ENCODE results near the gene DAB2IP.

DAB2IP gene

DNA sequence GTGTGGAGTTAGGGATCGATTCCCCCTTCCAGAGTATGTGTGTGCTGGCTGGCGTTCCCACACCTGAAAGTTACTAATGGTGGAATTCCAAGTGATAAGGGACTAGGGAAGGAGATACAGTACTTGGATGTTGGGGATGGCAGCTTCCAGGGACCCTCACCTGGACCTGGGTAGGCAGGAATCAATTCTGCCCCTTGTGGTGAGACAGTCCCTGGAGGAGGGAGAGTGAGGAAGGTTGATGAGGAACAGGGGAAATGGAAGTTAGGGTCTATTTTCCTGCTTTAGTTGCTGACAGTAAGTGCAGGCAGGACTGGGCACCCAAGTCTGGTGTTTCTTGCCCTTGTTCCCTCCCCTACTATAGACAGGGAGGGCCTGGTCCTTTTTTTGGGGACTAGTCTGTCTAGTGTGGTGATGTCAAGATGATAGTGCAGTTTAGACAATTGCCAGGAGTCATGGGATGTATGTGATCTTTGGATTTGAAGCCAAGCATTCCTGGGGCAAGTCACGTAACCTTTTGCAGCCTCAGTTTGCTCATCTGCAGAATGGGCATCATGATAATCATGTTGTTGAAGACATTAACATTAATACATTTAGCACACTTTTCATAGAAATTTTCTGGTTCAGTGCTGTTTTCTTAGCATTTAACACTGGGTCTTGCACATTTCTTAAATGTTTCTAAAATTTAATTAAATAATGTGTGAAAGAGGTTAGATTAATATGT is 51.7 kb downstream of the DAB2IP start:
- POLR2A ChIA-PET = no interaction called here
- peaks cover 0 to 22% (median 20%) of the 10 kb centered on the region in 4 experiments for H3K4me1 ChIP-seq (ENCODE audit: control extremely low read depth in 1 of 4, control insufficient read depth in 4 of 4, insufficient read depth in 4 of 4, low read length in 3 of 4)
- CTCF ChIA-PET = interaction anchor here (0.8 to 1.3 kb wide), 3 partner anchors 9 to 18 kb away, joined by 3 to 4 read pairs (median 3); no protein-coding TSS in a partner anchor
- H3K27me3 ChIP-seq (replicated peaks in 2 of 5; ENCODE audit: control insufficient read depth in 4 of 5, insufficient read depth in 5 of 5, low read length in 4 of 5) = peaks cover 0 to 59% (median 26%) of the 10 kb centered on the region in 5 experiments
- WGBS (ENCODE audit: insufficient coverage) = 100% methylated on average over 1 of the region's 3 CpGs
- H3K36me3 ChIP-seq (ENCODE audit: control insufficient read depth in 4 of 4, insufficient read depth in 4 of 4, low read length in 3 of 4) = no peaks in the 10 kb centered on the region
- no peak overlapping the region for H3K4me3 ChIP-seq (ENCODE audit: control insufficient read depth in 1 of 7, extremely low read depth in 1 of 7, insufficient read depth in 4 of 7, low read depth in 2 of 7, low read length in 6 of 7)
- H3K27ac ChIP-seq (ENCODE audit: insufficient read depth in 1 of 2, low read depth in 1 of 2, low read length in 2 of 2, poor library complexity in 1 of 2, severe bottlenecking in 2 of 2) = no peak overlapping the region
- peak in 1 of 3 donors; percentile 28 for DNase-seq
- H3K9me3 ChIP-seq (ENCODE audit: control extremely low read depth in 1 of 5, control insufficient read depth in 4 of 5, insufficient read depth in 2 of 5, low read depth in 1 of 5, low read length in 4 of 5) = no peaks in the 10 kb centered on the region

DNA sequence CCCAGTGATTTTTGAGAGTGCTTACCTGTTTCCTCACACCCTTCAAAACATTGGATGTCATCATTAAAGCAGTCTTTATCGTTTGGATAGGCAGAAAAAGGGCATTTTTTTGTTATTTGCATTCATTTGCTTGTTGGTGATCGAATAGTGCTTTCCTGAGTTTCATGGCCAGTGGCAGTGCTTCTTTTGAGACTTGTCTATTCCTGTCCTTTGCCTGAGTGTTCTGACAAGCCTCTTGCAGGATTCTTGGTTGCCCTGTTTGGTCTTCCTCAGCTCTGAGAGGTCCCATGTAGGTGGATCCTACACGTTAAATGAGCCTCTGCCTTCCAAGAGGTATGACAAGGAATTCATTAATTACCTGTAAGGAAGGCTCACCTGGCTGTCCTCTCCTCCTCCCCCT is 52.8 kb downstream of the DAB2IP start:
- Histone ChIP-seq H3K27ac (ENCODE audit: insufficient read depth in 1 of 2, low read depth in 1 of 2, low read length in 2 of 2, poor library complexity in 1 of 2, severe bottlenecking in 2 of 2) (no peak overlapping the region), H3K4me1 (ENCODE audit: control extremely low read depth in 1 of 4, control insufficient read depth in 4 of 4, insufficient read depth in 4 of 4, low read length in 3 of 4) (peaks cover 0 to 15% (median 14%) of the 10 kb centered on the region in 4 experiments), H3K27me3 (replicated peaks in 2 of 5; ENCODE audit: control insufficient read depth in 4 of 5, insufficient read depth in 5 of 5, low read length in 4 of 5) (peaks cover 0 to 54% (median 24%) of the 10 kb centered on the region in 5 experiments), H3K4me3 (ENCODE audit: control insufficient read depth in 1 of 7, extremely low read depth in 1 of 7, insufficient read depth in 4 of 7, low read depth in 2 of 7, low read length in 6 of 7) (no peak overlapping the region), H3K36me3 (ENCODE audit: control insufficient read depth in 4 of 4, insufficient read depth in 4 of 4, low read length in 3 of 4) (no peaks in the 10 kb centered on the region), H3K9me3 (ENCODE audit: control extremely low read depth in 1 of 5, control insufficient read depth in 4 of 5, insufficient read depth in 2 of 5, low read depth in 1 of 5, low read length in 4 of 5) (no peaks in the 10 kb centered on the region)
- no peak for DNase-seq
- WGBS (ENCODE audit: insufficient coverage) = 100% methylated on average over 1 of the region's 3 CpGs
- ChIA-PET POLR2A (no interaction called here), CTCF (no interaction called here)

DNA sequence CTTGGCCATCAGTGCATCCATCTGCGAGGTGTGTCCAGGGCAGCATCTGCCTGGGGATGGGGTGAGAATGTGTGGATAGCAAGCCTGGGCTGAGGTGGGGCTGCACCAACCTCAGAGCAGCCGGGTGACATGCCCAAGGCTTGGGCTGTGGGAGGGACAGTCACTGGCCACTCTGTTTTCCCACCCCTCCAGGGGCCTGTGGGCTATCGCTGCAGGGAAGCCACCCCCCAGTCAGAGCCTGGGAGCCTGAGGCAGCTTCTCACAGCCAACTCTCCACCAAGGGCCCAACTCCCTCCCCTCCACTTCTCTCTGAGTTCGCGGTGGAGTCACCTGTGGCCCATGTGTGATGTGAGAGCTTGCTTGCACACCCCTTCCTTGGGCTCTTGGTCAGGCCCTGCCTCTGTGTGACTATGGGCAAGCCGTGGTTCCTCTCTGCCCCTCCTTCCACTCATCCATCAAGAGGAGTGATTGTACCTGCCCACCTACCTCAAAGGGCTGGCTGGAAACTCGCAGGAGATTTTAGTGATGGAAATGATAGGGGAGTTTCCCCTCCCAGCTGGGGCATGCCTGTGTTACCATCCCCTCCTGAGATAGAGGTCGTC is 54.8 kb downstream of the DAB2IP start:
- 88% methylated on average over 3 of the region's 8 CpGs for WGBS (ENCODE audit: insufficient coverage)
- DNase-seq = no peak
- ChIA-PET POLR2A (interaction anchor here (1.0 kb wide), 1 partner anchor 29 kb away, joined by 3 read pairs; no protein-coding TSS in a partner anchor), CTCF (interaction anchor here (0.6 to 1.7 kb wide), 3 partner anchors 11 to 316 kb away, joined by 3 to 7 read pairs (median 3); no protein-coding TSS in a partner anchor)
- H3K4me3 ChIP-seq (ENCODE audit: control insufficient read depth in 1 of 7, extremely low read depth in 1 of 7, insufficient read depth in 4 of 7, low read depth in 2 of 7, low read length in 6 of 7) = no peak overlapping the region
- H3K4me1 ChIP-seq (ENCODE audit: control extremely low read depth in 1 of 4, control insufficient read depth in 4 of 4, insufficient read depth in 4 of 4, low read length in 3 of 4) = peaks cover 0 to 10% (median 1%) of the 10 kb centered on the region in 4 experiments
- H3K36me3 ChIP-seq (ENCODE audit: control insufficient read depth in 4 of 4, insufficient read depth in 4 of 4, low read length in 3 of 4) = no peaks in the 10 kb centered on the region
- no peak overlapping the region for H3K27ac ChIP-seq (ENCODE audit: insufficient read depth in 1 of 2, low read depth in 1 of 2, low read length in 2 of 2, poor library complexity in 1 of 2, severe bottlenecking in 2 of 2)
- no peaks in the 10 kb centered on the region for H3K9me3 ChIP-seq (ENCODE audit: control extremely low read depth in 1 of 5, control insufficient read depth in 4 of 5, insufficient read depth in 2 of 5, low read depth in 1 of 5, low read length in 4 of 5)
- peaks cover 0 to 36% (median 16%) of the 10 kb centered on the region in 5 experiments for H3K27me3 ChIP-seq (replicated peaks in 2 of 5; ENCODE audit: control insufficient read depth in 4 of 5, insufficient read depth in 5 of 5, low read length in 4 of 5)

DNA sequence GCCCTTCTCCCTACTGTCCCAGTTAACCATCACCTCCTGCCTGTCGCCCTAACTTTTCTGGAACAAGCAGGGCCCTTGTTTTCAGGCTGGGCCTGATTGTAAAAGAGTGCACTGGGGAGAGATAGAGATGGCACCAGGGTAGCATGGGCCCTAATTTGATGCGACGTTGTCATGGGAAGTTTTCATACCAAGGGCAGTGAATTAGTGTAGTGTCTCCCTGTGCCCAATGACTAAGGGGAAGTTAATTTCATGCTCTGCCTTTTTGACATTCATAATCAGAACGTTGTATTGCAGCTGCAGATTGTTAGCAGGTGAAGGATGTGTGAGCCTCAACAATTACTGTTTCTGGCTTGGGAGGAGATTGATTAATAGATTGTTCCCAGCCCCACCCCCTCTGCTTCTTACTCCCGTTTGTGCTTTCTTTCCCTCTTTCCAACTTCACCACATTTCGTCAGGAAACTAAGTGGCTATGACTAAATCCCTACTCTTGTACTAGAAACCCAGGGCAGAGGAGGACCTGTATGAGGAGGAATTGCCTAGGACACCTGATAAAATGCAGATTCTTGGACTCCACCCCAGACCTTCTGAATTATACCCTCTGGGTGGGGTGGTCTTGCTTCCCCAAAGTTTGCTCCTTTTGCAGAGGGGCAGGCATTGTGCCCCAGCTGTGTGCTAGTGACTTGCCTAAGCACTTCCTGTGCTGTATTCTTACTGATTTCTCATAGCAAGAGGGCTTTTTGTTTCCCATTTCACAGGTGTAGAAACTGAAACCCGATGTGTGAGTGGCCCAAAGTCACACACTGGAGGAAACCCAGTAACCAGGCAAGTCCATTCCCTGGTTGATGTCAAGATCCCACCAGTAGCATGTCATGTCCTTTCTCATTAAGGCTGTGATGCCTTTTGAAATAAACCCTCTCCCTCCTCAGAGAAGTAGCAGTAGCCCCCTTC is 56.3 kb downstream of the DAB2IP start:
- Histone ChIP-seq H3K4me3 (ENCODE audit: control insufficient read depth in 1 of 7, extremely low read depth in 1 of 7, insufficient read depth in 4 of 7, low read depth in 2 of 7, low read length in 6 of 7) (no peak overlapping the region), H3K9me3 (ENCODE audit: control extremely low read depth in 1 of 5, control insufficient read depth in 4 of 5, insufficient read depth in 2 of 5, low read depth in 1 of 5, low read length in 4 of 5) (no peaks in the 10 kb centered on the region), H3K4me1 (ENCODE audit: control extremely low read depth in 1 of 4, control insufficient read depth in 4 of 4, insufficient read depth in 4 of 4, low read length in 3 of 4) (peaks cover 0 to 12% (median 2%) of the 10 kb centered on the region in 4 experiments), H3K27me3 (replicated peaks in 2 of 5; ENCODE audit: control insufficient read depth in 4 of 5, insufficient read depth in 5 of 5, low read length in 4 of 5) (peaks cover 0 to 21% (median 9%) of the 10 kb centered on the region in 5 experiments), H3K36me3 (ENCODE audit: control insufficient read depth in 4 of 4, insufficient read depth in 4 of 4, low read length in 3 of 4) (no peaks in the 10 kb centered on the region), H3K27ac (ENCODE audit: insufficient read depth in 1 of 2, low read depth in 1 of 2, low read length in 2 of 2, poor library complexity in 1 of 2, severe bottlenecking in 2 of 2) (no peak overlapping the region)
- ChIA-PET CTCF (interaction anchor here (1.4 kb wide), 1 partner anchor 20 kb away, joined by 5 read pairs; no protein-coding TSS in a partner anchor), POLR2A (no interaction called here)
- 63% methylated on average over 4 of the region's 7 CpGs for WGBS (ENCODE audit: insufficient coverage)
- peak in 1 of 3 donors; percentile 23 for DNase-seq

DNA sequence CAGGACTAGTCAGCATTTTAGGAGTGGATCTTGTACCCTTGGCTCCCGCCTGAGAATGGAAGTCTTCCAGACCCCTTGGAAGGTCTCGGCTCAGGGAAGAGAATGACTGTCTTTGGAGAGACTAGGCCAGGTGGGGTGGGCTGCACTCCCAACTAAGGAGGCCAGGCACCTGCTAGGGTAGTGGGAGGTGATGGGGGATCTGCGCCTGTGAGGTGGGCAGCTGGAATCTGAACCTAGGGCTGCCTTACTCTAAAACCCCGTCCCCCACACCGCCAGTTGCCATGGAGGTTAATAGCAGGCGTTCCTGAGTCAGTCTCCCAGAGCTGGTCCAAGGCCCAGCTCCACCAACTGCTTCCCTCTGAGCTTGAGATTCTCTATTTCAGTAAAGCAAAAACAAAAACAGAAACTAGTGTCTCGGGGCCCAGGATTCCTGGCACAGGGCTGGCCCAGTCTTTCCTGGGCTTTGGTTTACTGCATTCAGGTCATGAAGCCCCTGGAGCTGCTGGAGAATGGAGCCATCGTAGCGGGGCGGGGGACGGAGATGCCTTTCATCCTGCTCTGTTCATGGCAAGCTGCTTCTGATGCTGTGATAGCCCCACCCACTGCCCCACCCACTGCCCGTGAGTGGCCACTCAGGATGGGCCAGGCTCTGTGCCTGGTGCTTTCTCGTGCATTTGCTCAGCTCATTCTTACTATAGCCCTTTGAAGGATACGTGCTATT is 57.5 kb downstream of the DAB2IP start:
- CTCF ChIA-PET = interaction anchor here (0.9 to 1.4 kb wide), 3 partner anchors 8 to 21 kb away, joined by 3 to 5 read pairs (median 3); no protein-coding TSS in a partner anchor
- no peaks in the 10 kb centered on the region for H3K36me3 ChIP-seq (ENCODE audit: control insufficient read depth in 4 of 4, insufficient read depth in 4 of 4, low read length in 3 of 4)
- no peaks in the 10 kb centered on the region for H3K9me3 ChIP-seq (ENCODE audit: control extremely low read depth in 1 of 5, control insufficient read depth in 4 of 5, insufficient read depth in 2 of 5, low read depth in 1 of 5, low read length in 4 of 5)
- DNase-seq = no peak
- peaks cover 0 to 13% (median 9%) of the 10 kb centered on the region in 5 experiments for H3K27me3 ChIP-seq (replicated peaks in 2 of 5; ENCODE audit: control insufficient read depth in 4 of 5, insufficient read depth in 5 of 5, low read length in 4 of 5)
- H3K27ac ChIP-seq (ENCODE audit: insufficient read depth in 1 of 2, low read depth in 1 of 2, low read length in 2 of 2, poor library complexity in 1 of 2, severe bottlenecking in 2 of 2) = no peak overlapping the region
- POLR2A ChIA-PET = no interaction called here
- H3K4me3 ChIP-seq (ENCODE audit: control insufficient read depth in 1 of 7, extremely low read depth in 1 of 7, insufficient read depth in 4 of 7, low read depth in 2 of 7, low read length in 6 of 7) = no peak overlapping the region
- WGBS (ENCODE audit: insufficient coverage) = 96% methylated on average over 10 of the region's 14 CpGs
- H3K4me1 ChIP-seq (ENCODE audit: control extremely low read depth in 1 of 4, control insufficient read depth in 4 of 4, insufficient read depth in 4 of 4, low read length in 3 of 4) = peaks cover 0 to 12% (median 2%) of the 10 kb centered on the region in 4 experiments

DNA sequence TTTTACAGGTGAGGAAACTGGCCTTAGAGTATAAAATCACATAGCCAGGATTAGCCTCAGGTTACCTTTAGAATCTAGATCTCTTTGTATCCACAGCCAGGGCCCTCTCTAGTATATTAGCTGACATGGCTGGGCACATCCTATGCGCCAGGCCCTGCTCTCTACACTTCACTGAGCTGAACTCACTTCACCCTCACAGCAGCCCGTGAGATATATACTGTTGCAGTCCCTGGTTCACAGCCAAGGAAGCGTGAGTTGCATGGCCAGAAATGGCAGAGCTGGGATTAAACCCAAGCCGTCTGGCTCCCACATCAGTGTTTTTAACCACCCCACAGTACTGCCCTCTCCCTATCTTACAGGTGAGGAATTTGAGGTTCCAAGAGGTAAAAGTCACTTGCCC is 58.4 kb downstream of the DAB2IP start:
- 88% methylated on average over 3 of the region's 4 CpGs for WGBS (ENCODE audit: insufficient coverage)
- Histone ChIP-seq H3K4me3 (ENCODE audit: control insufficient read depth in 1 of 7, extremely low read depth in 1 of 7, insufficient read depth in 4 of 7, low read depth in 2 of 7, low read length in 6 of 7) (no peak overlapping the region), H3K4me1 (ENCODE audit: control extremely low read depth in 1 of 4, control insufficient read depth in 4 of 4, insufficient read depth in 4 of 4, low read length in 3 of 4) (peaks cover 0 to 12% (median 2%) of the 10 kb centered on the region in 4 experiments), H3K9me3 (ENCODE audit: control extremely low read depth in 1 of 5, control insufficient read depth in 4 of 5, insufficient read depth in 2 of 5, low read depth in 1 of 5, low read length in 4 of 5) (no peaks in the 10 kb centered on the region), H3K36me3 (ENCODE audit: control insufficient read depth in 4 of 4, insufficient read depth in 4 of 4, low read length in 3 of 4) (no peaks in the 10 kb centered on the region), H3K27me3 (replicated peaks in 2 of 5; ENCODE audit: control insufficient read depth in 4 of 5, insufficient read depth in 5 of 5, low read length in 4 of 5) (peaks cover 0 to 13% (median 4%) of the 10 kb centered on the region in 5 experiments), H3K27ac (ENCODE audit: insufficient read depth in 1 of 2, low read depth in 1 of 2, low read length in 2 of 2, poor library complexity in 1 of 2, severe bottlenecking in 2 of 2) (no peak overlapping the region)
- POLR2A ChIA-PET = no interaction called here
- no peak for DNase-seq
- CTCF ChIA-PET = interaction anchor here (1.2 kb wide), 1 partner anchor 9 kb away, joined by 3 read pairs; no protein-coding TSS in a partner anchor
